NK-92 (cell line): ENCODE data around the gene CMIP.
A peak's percentile ranks its signal among the peaks of the same experiment; 100 is the strongest.
"Not testable (repeated sequence)": the region's sequence is repeated elsewhere in the genome, so short reads cannot be mapped to it uniquely, and the experiment has no call there.

Source experiments
- DNase-seq: peaks from one replicate; lab custom pipeline; 2025; ENCODE audit not compliant: unreplicated experiment; lab: John Stamatoyannopoulos, UW

Gene CMIP

DNA sequence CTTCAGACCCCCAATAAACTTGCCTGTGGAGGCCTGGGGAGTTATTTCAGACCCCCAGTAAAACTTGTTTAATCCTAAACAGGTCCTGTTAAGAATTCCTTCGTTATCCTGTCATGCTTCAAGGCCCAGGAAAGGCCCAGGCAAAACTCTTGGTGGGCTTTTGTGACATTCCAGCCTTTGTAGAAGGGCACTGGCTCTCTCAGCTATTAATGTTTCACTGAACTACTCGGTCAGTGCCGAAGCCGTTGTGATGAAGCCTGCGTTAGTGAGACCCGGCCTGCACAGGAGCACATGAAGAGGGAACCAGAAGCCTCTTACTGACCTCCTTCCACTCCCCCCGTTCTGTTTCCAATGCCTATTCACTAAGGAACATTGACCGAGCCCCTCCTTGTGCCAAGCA is 287.0 kb downstream of the CMIP start:
- DNase-seq = no peak

DNA sequence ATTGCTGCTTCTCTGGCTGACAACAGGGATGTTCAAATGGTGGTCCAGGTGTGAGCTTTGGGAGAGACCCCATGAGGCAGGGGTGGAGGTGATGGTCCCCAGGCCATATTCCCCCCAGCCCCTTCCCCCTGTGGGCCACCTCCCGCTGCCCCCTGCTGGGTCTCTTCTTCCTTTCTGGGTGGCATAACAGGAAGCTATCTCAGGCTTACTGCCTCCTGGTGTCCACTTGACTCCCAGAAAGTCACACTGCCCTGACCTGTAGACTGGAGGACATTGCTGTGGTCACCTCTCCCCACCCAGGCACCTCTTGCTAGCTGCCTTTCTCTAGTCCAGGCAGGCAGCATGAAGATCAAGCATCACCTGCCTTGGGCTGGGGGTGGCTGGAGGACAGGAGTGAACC is 288.1 kb downstream of the CMIP start:
- DNase-seq = no peak

DNA sequence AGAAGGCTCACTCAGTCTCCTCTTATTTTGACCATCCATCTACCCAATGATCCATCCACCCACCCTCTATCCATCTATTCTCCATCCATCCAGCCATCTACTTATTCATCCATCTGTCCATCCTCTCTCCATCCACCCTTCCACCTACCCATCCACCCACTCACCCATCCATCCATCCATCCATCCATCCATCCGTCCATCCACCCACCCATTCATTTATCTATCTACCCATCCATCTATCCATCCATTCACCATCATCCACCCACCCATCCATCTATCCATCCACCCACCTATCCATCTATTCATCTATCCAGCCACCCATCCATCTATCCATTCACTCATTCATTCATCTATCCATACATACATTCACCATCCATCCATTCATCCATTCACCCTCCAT is 288.7 kb downstream of the CMIP start:
- DNase-seq = no peak

DNA sequence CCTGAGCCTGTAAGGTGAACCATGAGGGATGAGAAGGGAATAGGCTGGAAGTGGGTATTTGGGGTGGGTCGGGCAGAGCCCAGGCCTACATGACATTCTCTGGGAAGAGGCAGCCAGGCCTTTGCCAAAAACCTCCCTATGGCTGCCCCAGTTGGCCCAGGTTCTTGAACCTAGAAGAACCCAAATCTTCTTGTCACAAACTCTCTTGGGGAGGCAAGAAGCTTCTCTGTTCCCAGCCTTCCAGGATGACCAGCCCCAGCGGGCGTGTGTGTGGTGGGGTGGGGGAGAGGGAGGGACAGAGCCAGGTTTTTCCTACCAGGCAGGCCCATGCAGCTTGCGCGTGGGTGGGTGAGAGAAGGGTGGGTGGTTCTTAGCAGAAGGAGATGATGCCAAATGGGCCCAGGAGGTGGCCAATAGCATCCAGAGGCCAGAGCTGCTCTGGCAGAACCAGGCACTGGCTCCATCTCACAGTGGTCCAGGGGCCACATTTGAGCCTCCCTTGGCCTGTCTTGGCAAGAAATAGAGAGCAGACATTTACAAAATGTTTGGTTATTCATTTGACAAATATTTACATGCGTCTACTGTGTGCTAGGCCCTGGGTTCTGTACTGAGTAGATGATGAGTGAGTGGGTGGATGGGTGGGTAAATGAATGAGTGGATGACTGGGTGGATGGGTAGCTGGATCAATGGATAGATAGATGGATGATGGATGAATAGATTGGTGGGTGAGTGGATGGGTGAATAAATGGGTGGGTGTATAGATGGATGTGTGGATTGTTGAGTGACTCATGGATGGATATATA is 290.2 kb downstream of the CMIP start:
- no peak for DNase-seq

DNA sequence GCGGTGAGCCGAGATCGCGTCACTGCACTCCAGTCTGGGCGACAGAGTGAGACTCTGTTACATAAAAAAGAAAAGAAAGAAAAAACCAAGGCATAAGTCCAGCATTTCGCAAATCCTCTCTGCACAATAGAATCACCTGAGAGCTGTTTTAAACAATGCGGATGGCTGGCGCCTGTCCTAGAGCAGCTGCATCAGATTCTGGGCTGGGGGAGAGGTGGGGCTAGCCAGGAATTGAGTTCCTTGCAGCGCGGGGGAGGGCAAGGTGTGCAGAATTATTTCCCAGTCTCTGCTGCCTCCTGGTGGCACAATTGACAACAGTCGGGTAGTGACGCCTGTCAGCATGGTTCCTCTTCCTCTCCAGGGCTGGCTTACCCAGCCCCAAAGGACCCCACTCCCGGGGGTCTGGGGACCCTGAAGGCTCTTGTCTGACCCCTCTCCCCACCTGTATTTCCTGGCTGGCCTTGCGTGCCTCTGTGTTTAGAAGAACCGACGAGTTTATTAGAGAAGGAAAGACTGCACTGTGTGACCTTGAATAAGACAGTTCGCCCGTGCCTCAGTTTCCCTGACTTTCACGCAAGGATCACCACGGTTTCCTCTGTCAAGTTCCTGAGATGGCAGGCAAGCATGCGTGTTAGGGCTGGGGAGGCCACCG is 293.4 kb downstream of the CMIP start:
- DNase-seq = peak; percentile 9

DNA sequence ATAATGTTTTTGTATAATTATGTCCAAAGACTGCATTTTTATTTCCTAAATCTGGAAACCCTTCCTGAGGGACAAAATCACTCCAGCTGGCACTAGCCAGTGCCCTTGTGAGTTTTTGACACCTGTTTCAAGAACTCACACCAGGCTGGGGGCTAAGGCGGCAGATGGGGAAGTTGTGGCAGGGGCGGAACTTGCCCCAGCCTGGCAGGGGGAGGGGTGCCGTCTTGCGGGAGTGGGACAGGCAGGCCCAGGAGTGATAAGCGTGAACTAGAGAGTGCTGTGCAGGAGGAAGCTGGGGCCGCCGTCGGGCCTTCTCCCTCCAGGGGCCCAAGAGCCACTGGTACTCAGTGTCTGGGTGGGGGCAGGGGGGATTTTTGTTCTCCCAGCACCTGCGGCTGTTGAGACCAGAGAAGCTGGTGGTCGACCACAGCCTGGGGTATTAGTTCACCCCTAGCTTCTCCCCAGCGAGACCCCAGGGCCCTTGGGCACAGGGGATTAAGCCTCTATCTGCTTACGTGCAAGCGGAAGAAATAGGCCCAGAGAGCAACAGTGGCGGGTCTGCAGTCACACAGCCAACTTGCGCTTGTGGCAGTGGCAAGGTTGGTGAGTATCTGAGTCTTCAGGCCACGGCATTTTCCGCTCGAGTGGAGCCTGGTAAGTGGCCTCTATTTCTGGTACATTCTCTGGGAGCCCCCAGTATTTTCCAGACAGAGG is 294.3 kb downstream of the CMIP start:
- no peak for DNase-seq

DNA sequence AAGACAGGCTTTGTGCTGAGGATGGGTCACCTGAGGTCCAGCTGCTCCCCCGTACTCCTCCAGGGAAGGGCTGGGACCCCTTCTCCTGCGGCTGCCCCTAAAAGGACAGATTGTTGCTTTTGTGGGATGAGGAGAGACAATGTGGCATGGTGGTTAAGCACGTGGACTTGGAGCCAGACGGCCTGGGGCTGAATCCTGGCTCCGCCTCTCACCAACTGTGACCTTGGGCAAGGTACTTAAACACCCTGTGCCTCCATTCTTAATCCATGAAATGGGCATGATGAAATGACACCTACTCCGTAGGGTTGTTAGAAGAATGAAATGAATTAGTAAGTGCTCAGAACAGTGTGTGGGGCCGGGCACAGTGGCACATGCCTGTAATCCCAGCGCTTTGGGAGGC is 294.9 kb downstream of the CMIP start:
- DNase-seq = no peak

DNA sequence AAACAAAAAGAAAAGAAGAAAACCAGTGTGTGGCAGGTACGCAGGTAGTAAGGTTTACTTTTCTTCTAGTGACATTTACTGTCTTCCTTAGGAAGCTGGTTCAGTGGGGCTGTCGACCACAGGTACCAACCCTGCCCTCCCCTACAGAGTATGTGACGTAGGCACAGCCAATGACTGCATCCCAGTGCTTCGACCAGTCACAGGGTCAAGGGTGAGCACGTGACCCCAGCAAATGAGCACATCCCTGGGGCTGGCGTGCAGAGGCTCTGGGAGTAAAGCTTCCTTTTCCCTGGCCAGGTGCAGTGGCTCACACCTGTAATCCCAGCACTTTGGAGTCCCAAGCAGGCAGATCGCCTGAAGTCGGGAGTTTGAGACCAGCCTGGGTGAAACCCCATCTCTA is 295.6 kb downstream of the CMIP start:
- DNase-seq = no peak

DNA sequence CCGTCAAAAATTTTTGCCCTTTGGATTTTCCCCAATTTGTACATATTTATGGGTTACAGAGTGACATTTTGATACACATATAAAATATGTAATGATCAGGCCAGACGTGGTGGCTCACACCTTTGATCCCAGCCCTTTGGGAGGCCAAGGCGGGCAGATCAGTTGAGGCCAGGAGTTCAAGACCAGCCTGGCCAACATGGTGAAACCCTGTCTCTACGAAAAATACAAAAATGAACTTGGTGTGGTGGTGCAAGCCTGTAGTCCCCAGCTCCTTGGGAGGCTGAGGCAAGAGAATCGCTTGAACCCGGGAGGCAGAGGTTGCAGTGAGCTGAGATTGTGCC is 296.8 kb downstream of the CMIP start:
- DNase-seq = not testable (repeated sequence)

DNA sequence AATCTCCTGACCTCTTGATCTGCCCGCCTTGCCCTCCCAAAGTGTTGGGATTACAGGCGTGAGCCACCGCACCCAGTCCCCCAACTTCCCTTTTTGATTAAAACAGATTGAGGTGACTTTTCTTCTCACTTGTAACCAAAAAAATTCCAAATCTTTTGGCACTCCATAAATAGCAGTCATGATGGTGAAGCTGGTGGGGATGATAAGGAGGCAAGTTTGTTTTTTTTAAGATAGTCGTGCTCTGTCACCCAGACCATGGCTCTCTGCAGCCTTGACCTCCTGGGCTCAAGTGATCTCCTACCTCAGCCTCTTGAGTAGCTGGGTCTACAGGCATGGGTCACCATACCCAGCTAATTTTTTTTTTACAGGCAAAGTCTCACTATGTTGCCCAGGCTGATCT is 299.8 kb downstream of the CMIP start:
- DNase-seq = no peak

DNA sequence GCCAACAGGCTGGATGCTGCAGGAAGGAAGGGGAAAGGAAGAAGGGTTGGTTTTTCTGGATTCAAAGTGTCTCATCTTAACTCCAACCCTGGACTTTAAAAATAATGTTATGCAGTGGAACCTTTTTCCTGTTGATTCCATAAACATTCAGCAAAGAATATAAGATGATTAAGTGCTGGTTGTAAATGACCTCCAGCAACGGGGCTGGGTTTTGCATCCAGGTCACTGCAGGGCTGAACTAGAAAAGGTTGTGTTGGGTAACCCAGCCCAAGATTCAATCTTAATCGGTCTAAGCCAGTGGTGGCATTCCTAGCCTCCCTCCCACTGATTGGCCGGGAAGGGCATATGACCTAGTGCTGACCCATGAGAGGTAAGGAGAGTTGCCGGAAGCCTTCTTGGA is 300.3 kb downstream of the CMIP start:
- DNase-seq = no peak

DNA sequence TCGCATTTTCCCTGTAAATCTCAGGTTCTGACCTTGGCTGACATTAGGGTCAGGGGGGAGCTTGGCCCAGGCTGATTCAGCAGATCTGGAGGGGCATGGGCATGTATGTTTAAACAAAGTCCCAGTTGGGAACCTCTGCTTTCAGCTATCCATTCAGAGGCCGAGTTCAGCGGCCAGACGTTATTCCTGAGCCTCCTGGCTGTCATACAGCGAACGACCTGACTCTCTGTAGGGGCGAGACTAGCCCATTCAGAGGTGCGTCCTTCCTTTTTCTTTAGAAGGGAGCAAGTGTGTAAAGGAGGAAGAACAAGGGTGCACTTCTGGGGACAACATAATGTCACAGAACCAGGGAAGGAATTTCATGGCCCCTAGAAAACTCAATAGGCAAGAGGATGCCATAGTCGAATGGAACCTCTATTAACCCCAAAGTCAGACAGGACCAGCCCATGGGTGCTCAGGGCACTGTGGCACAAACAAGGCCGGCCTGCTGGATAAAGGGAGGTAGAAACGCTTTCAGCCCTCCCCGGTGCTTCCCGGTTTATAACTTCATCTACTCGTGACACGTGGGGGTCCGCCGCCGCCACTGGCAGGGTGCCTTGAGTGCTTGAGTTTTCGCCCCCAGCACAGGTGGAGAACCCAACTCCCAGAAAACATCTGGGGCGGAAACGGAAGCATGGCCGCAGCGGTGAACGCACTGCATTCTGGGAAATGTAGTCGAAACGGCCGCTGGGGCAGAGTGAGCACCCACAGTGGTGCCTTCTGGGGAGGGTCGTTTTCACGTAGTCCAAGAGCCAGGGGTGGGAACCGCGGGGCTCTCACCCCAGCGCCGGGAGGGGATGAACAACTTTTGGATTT is 301.3 kb downstream of the CMIP start:
- no peak for DNase-seq

DNA sequence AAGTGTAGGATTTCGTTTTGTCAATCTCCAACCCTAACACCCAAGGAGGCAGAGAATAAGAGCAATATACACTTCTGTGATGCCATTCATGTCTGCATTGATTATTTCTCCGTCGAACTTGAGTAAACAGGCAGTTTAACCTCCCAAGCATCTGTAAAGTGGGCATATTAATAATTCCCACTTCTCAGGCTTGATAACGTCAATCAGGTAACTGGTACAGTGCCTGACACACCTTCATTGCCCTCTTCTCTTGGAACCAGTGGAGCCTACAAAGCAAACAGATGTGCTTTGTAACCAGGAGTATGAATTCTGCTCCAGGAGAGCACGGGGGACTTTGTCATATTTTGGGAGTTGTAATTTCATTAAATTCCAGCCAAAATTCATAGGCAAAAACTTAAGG is 302.0 kb downstream of the CMIP start:
- no peak for DNase-seq

DNA sequence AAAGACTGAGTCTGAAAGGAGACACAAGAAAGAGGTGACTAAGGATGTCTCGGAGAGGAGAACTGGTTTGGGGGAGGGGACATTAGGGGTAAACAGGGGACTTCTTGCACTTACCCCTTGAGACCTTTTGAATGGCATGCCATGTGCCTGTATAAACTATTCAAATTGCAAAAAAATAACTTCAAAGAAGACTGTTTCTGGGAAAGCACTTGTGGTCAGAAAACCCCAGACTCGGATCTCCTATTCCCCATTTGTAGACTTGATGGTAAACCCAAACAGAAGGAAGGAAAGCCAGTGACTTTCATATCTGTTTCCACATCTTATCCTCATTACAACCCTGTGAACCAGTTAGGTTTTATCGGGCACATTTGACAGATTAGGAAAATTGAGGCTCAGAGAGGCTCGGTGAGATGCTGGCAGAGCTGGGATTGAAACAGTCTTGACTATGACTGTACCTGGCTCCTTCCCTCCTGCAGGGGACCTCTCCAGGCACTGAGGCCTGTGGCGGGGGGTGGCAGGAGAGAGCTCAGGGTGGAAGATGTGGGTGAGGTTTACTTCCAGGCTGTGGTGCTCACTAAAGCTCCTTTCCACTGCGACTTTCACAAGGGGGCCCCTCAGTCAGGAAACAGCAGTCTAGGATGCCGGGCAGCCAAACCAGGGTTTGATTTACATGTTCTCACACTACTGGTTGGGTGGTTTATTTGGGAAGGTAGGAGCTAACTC is 304.0 kb downstream of the CMIP start:
- no peak for DNase-seq

DNA sequence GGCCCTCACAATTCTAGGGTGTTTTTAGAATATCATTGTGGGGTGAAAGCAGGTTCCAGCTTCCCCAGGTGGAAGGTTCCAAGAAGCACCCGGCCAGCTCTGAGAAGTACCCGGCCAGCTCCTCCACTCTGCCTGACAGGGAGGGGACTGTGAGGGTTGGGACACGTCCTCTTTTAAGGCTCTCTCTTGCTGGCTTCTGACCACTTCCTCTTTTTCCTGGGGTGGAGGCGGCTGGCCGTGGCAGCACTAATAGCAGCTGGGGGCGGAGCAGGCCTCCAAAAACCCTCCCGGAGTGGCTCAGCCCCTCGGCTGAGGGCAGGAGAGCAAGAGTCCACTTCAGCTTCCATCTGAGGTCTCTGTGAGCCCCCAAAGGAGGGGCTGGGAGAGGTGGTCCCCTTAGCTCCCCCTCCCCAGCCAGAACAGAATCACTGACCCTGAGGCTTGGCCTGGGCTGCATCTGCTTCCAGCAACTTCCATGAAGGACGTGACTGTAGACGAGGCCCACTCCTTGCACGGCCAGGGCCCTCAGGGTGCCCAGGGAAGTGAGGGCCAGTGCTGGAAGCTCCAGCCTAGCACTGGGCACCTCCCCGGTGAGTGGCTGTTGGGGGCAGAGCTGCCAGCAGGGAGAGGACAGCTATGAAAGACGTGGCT is 307.7 kb downstream of the CMIP start:
- no peak for DNase-seq

DNA sequence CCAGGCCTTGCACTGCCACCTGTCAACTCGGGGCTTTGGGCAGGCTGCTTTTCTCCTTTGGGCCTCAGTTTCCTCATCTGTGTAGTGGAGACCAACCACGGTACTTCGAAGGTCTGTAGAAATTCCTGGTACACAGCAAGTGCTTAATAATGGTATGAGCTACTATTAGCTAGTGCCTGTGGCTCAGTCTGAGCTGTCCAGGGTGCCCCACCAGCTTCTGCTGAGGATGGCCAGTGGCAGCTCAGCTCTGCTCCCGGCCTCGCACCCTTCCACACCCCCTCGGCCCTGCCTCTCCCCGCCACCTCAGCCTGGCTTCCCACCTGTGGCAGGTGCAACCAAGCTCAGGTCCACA is 308.2 kb downstream of the CMIP start:
- DNase-seq = no peak

DNA sequence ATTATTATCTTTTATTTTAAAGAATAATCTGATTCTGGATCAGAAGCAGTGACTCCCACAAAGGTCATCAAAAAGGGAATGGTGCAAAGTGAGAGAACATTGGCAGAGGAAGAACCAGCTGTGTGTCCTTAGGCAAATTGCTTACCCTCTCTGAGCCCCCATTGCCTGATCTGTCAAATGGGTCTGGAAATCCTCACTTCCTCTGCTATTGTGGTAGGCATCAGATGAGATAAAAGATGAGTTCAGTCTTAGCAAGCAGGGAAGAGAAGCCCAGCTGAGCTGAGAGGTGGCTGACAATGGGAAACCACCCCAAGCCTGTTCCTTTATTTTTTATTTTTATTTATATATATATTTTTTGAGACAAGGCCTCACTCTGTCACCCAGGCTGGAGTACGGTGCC is 310.2 kb downstream of the CMIP start:
- DNase-seq = no peak

DNA sequence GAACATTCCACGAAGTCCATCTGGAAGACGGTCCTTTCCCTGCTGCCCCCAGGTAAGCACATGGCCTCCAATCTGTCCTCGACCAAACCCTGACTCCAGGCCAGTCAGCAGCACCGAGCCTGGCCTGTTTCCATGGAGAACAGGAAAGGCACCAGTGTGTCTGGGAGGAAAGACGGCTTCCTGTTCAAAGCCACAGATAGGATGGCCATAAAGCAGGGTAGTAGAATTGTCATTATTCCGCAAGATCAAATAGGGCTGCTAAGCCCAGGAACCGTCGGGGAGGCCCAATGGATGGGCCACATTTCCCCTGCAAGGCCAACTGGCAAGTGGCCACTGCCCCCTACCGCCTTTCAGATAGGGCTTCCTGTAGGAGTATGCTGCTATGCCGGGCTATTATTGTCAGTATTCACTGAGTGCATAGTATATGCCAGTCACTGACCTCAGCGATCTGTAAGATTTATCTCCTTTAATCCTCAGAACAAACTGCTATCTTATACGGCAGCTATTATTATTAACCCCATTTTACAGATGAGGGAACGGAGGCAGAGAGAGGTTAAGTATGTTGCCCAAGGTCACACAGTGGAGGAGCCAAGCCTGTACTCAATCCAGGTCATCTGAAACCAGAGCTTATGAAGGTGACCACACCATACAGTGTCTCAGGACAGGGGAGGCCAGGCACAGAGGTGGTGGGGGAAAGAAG is 311.5 kb downstream of the CMIP start:
- no peak for DNase-seq

DNA sequence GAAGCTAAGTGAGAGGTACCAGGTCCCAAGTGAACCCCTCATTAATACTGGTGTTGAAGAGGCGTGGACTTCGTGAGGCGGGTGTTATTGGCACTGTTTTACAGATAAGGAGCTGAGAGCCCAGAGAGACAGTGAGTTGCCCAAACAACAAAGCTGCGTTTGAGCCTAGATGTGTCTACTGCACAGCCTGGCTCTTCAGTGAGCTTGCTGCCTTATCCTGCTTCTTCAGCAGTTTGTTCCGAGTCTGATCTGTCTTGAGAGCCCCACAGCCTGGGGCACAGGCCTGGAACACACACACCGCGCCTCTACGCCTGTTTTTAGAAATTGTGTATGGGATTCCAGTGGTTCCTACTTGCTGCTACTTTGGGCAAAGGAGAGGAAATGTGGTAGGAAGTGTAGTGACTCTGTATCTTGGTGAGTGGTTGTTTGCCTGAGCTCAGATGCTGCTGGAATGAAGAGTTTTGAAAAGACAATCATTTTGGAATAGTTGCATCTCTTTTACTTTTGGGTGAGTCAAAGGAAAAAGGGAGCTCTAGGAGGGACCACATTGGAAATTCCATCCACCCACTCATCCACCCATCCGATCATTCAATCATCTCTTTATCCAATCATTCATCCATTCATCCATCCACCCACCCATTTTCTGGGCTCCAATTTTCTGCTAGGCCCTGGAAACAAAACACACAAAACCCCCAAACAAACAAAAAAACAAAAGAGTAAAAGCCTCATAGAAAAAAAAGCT is 312.2 kb downstream of the CMIP start:
- DNase-seq = no peak
